Activated T-cell treated with anti-CD3 and anti-CD28 coated beads for 4 hours (primary cell): ENCODE data around the gene CWH43.
A peak's percentile ranks its signal among the peaks of the same experiment; 100 is the strongest.
"Not testable (repeated sequence)": the region's sequence is repeated elsewhere in the genome, so short reads cannot be mapped to it uniquely, and the experiment has no call there.

ENCODE experiments used
- DNase-seq: peaks from one replicate; pipeline ENCODE4 v3.0.0-alpha.2; 2020

Gene CWH43

DNA sequence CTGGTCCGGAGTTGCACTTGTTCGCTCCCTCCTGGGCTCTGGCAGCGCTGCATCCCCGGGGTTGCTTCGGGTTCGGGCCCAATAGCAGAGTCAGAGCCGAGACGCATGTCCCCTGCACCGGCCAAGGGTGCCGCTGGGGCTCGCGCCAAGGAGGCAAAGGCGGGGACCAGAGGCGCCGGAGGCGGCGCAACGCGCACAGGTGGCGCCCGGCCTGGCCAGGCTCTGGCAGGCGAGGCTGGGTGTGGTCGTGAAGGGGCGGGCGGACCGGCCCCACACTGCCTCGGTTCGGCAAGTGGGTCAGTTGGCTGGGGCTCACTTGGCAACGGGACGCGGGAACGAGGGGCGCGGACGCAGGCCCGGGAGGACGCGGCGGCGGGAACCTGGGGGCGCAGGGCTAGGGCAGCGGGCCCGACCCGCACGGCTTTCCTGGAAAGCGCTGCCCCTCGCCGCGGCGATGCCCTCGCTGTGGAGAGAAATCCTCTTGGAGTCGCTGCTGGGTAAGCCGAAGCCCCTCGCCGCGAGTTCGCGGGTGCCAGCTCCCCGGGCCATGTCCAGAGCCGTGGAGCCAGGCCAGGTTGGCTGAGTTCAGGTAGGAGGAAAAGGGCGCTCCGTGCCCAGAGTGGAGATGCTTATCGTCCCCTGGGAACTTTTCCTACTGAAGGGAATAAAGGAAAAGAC lies at the start of gene CWH43:
Gene CWH43 (plus strand): TSS at position 300 of the 678 bp plus-strand sequence. CDS start 155 bp downstream, at position 455.
- no peak for DNase-seq

DNA sequence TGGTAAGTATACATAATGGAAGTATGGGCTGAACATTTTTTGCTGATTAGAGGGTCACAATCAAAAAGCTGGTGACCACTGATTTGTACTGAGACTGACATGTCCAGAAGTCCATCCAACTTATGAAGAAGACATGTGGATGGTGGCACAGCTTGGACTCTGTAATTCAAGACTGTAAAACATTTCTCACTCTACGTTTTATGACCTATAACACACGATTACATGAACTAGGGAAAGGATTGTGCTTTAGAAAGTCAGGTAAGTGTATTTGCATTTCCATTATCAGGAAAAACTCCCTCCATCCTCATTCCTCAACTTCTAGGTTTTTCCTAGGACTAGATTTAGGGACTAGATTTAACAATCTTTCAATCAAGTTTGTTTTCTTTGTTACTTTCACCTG lies 49.0 kb upstream of the CWH43 start:
- DNase-seq: no peak

DNA sequence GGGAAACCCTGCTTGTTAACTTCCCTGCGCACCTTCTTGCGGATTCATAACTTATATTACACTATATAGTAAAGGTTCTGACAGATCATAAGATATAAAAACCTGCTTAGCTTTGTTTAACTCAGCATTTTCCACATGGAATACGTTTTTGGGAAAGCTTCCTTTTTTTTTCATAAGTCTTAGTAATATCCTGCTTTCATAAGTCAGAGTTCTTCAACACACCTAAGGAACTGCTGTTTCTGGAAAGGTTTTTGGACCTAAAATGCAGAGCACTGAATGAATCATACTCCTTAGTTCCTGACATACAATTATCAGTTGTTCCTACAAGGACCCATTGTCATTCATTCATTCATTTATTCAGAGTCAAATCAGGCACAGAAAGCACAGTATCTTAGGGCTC lies 47.2 kb upstream of the CWH43 start:
- no peak for DNase-seq

DNA sequence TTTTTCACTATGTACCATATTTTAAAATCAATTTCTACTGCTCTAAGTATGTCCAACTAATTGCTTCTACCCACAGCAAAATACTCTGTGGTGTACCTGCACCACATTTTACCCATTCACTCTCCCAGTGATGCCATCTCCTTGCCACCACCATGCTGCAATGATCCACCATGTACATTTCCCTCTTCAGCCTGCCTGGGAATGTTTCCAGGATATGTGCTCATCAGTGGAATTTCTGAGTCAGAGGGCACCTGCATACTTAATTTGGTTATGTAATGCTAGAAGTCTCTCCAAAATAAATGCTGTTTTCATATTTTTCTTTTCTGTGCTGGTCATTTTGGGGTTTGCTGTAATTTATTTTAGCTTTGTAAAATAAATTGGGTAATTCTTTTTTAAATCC lies 46.3 kb upstream of the CWH43 start:
- DNase-seq: no peak

DNA sequence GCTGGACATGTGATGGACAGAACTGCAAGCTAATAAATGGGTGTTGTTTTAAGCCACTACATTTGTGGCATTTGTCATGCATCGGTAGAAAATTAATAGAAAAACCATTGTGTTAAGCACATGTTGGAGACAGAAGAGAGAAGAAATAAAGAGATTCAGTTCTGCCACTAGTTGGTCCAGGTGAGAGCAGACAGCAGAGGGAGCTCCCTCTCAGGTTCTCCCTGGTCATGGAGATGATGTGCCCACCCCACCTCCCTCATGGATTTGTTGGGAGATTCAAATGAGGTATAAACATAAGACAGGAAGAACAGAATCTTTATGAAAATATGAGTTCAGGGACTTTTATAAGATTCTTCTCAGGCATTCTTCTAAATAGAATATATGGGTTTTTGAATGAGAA lies 42.7 kb upstream of the CWH43 start:
- DNase-seq: no peak

DNA sequence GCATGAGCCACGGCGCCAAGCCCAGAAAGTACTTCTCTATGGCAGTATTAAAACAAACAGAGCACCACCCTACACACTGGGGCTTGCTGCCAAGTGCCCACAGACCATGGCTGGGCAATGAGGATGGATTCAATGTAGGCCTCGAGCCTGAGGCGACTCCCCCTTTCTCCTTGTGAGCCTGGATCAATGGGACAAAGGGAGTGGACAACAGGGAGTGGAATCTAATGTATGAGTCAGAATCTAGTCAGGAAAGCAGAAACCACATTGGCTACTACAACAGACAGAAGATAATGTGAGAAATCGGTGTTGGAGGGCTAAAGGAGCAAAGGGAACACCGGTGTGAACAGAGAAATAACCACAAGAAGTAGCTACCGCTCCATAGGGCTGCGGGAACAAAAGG lies 41.8 kb upstream of the CWH43 start:
- no peak for DNase-seq

DNA sequence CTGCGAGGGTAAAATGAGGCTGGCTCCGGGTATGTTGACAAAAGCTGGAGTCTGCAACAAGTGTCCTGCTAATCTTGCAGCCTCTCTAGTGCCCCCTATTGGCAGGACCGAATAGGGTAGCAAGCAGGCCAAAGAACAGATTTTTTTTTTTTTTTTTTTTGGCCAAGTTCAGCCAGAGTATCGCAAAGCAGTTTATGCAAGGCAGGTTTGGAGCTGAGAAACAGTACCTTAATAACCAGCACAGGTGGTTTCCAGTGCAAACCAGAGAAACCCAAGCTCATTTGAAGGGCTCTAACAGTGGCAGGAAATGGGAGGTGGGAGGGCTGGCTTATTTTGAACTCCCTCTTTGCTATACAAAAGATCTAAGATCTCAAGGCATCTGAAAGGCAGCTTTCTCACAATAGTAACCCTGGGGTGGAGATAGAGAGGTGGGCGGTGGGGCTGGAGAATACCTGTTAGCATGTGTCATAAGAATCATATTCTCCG lies 41.3 kb upstream of the CWH43 start:
- peak; percentile 23 for DNase-seq

DNA sequence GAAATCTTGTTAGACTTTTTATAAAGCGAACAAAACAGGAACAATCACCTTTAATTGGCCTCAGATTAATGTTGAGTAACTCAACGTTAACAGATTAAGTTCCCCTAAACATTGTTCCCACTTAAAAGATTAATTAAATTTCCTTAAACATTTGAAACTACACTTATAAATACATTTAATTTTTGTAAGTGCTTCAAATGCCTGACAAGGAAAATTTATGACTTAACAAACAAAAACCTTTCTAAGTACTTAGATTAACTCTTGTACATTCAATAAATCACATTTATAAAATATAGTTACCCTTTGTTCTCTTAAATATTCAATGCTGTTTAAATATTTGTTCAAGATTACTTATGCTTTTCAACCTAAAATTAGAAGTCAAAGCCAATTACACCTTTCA lies 40.1 kb upstream of the CWH43 start:
- no peak for DNase-seq

DNA sequence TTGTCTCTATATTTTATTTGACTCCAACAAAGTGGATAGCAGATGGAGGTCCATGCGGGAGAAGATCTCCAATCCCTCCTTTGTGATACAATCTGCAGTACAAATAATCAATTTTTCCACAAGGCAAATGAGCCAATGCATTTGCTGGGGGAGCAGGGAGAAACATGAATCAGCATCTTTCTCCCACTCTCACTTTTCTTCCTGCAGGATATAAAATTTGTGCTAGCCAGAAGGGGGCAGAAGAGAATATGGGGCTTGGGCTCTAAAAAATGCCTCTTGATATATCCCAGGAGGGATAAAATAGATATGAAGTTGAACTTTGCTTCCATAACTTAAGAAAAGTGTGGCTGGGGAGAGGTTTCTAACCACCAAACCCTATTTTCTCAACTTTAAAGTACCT lies 38.3 kb upstream of the CWH43 start:
- no peak for DNase-seq

DNA sequence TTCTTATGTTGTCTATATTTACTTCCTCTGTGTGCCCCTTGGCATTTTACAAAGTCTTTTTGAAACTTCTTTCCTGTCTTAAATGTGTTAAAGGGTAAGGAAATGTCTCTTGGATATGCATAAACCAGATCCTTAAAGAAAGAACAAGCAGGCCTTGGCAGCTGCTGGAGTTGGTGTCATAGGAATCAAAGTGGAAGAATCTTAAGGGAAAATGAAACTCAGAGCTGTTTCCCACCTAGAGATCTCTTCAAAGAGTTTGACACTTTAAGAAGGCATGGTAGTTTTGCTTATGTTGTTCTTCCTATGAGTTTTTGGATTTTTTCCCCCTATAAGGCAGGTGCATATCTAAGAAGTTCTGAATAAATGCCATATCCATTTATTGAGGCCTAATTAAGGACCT lies 37.0 kb upstream of the CWH43 start:
- no peak for DNase-seq

DNA sequence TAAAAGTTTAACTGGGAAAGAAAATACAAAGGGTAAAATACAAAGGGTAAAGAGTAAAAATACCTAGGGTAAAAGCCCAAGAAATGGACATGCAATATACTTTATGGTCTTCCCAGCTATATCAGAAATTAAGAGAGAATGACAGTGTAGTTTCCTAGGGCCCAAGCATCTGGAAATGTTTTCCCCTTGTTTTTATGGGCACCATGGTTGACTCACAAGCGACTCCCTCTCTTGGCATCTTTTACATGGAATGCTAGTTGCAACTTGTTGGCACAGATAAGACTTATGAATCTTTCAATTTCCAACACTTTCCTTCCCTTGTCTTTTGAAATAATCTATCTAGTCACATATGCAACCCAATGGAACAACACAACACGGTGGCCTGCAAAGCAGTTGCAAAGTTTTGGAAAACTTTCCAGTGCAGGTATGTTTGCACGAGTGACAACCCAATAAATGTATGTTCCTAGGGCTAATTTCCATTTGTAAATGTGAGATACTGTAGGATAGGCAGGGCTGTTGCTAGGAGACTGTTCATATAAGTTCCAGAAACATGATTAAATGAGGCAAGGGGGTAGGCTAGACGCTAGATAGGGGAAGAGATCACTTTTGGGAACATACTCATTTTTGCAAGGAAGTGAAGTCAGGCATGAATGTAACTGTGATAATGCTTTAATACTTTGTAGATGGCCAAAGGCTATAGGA lies 36.4 kb upstream of the CWH43 start:
- DNase-seq: no peak

DNA sequence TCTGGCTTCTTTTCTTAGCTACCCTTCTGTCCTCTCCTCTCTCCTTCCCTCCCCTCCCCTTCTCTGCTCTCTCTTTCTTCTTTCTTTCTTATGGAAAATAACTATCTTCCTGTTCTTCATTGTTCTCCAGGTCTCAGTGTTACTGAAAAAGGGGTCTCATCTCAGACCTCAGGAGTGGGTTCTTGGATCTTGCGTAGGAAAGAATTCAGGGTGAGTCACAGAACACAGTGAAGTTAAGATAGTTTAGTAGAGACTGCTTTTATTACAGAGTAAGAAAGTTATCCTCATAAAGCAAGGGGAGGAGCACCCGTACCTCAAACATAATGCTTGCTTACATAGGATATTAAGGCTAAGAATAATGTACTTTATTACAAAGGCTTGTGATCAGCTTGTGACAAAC lies 31.8 kb upstream of the CWH43 start:
- no peak for DNase-seq

DNA sequence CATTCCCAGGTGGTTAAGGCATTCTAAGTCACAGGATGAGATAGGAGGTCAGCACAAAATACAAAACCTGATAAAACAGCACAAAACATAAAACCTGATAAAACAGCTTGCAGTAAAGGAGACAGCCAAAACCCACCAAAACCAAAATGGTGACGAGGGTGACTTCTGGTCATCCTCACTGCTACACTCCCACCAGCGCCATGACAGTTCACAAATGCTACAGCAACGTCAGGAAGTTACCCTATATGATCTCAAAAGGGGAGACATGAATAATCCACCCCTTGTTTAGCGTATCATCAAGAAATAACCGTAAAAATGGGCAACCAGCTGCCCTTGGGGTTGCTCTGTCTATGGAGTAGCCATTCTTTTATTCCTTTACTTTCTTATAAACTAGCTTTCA lies 28.7 kb upstream of the CWH43 start:
- not testable (repeated sequence) for DNase-seq

DNA sequence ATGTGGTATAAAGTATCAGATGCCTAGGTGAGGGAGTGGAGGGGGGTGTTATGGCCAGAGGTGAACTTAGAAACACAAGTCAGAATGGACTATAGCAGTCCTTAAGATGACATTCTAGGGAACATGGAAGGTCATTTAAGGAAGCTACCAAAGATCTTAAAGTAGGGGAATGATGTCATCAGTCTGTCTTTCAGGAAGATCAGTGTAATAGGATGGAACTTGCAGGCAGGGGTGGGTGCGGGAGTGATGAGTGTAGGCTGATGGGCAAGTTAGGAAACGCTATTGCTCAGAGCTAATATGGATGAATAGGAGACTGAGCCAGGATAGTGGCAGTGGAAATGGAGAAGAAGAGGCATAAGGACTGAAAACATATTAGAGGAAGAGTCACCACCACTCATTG lies 27.5 kb upstream of the CWH43 start:
- no peak for DNase-seq

DNA sequence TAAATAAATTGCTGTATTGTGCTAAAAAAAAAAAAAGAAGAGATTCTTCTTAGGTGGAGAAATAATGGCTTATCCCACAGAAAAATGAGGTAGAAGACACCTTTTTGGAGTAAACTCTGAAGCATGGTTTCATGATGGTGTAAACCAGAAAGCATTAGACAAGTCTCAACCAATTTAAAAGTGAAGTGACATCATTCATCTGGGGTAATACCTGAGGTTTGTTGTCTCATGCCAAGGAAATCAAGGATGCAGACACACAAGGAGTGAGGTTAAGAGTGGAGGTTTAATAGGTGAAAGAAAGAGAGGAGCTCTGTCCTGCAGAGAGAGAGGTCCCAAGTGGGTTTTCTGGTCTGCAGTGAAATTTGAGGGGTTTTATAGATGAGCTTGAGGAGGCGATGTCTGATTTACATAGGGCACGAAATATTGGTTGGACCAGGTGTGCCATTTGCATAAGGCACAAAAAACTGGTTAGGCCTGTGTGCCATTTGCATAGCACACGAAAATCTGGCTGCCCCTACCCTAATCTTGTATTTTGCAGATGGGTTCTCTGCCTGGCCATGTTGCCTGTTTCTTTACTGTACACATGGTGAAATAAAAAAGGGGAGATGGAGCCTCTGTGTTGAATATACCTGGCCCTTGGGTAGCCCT lies 25.0 kb upstream of the CWH43 start:
- no peak for DNase-seq

DNA sequence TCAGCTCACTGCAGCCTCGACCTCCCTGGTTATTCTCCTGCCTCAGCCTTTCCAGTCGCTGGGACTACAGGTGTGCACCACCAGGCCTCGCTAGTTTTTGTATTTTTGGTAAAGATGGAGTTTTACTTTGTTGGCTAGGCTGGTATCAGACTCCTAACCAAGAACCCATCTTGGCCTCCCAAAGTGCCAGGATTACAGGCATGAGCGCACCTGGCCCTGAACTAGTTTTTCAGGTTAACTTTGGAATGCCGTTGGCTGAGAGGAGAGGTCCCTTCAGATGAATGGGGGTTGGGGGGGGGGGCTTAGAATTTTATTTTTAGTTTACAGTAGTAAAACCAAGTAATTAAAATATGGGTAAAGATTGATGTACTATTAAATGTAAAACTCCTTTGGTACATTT lies 23.4 kb upstream of the CWH43 start:
- DNase-seq: no peak

DNA sequence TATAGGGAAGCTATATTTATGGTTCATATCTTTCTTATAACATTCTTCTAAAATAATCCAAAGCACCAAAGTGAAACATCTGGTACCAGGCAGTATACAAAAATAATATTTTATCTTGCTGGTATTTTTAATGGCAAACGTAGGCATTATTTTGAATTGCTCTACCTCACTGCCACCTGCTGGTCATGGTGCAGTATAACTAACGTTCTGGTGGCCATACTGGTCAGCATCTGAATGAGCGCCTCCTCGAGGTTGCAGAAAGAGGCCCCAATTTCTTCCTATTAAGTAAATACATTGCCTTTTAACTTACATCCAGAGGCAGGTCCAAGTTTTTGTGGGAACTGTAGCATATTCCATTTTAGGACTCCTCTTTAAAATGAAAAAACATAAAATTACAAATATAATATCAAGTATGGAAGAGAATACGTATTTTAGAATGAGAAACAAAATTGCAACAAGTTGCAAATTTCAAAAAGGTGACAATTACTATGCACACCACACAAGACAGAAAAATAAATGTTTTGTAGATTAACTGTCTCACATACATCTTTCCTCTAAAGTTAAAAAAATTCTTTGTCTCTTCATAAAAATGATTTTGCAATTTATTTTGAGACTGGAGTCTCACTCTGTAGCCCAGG lies 22.9 kb upstream of the CWH43 start:
- DNase-seq: peak; percentile 71

DNA sequence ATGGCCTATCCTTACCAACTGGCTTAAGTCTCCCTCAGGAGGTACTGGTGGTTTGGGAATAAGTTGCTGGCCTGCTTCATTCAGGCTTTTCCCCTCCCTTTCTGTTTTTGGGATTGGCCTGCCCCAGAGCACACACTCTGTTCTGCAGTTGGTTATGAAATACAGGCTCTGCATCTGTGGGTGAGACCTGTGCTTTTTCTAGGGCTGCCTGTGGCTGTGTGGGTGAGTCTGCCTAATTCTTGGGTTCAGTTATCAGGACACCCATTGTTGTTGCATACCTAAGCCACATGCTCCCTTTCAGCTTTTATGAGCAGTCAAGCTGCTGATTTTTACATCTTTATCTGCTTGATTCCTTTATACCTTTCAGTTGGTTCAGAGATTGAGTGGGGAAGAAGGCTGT lies 19.0 kb upstream of the CWH43 start:
- DNase-seq: no peak

DNA sequence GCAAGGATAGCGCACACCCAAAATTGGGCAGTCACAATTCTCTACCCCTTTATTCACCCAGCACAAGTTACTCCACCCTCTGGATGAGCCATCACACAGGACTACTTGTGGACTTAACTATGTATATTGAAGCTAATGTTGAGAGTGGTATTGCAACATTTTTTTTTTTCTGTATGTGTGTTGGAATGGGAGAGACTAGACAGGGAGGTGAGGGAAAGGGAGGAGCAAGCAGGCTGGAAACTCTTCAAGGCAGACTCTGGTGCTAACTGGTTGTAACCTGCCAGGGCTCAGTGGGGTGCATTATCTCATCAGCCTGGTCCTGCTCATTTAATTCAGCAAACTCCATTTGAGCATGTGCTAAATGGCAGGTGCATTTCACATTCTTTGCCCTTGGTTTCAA lies 18.4 kb upstream of the CWH43 start:
- no peak for DNase-seq

DNA sequence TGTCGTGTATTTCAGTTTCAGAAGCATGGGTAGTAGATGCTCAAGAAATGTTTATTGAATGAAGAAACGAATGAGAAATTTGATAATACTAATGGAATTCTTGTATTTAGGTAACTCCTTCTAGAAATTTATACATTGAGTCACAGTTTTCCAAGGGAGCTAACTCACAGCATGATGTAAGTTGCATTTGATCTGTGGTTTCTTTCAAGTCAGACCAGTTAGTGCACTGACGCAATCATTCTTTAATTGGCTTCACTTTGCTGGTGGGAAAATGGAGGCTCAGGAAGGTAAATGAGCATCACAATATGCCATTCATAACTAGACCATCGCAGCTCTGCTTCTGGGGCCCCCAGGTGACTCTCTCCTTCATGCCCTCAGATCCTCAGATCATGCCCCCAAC lies 17.3 kb upstream of the CWH43 start:
- no peak for DNase-seq

DNA sequence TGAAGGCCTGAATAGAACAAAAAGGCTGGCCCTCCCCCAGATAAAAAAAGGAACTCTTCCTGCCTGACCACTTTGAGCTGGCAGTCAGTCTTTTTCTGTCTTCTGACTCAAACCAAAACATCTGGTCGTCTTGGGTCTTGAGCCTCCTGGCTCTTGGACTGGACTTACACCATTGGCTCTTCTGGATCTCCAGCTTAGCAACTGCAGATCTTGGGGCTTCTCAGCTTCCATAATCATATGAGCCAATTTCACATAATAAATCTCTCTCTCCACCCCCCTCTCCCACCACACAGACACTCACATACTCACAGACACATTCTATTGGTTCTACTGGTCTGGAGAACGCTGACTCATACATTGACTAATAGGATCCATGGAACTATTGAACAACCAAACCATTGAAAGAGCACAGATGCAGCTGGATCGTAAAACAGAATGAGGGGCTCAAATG lies 15.6 kb upstream of the CWH43 start:
- DNase-seq: no peak

DNA sequence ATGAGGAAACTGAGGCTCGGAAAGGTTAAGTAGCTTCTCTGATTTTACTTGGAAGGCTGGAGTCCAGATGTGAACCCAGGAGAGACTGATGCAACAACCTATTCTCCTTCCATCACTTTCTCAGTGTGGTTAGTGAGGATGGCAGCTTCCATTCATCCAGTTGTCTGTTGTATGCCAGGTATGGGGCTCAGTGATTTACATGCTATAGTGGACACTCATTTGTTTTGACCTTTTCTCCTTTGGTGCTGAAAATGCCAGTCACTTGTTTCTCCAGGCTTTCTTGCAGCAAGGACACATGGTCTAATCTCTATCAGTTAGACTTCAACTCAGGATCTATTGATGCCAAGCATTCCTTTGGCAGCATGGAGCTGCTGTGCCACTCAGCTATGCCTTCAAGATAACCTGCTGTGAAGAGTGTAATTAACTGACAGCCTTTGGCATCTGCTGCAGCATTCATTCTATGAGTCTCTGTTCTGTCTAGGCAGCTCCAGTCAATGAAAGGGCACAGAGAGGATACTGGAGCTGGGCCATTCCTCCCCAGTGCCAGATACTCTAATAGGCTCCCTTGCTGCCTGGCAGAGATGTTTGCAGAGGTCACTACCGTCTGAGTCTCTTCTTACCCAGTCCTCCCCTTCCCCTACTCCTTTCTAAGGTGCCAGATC lies 11.0 kb upstream of the CWH43 start:
- no peak for DNase-seq

DNA sequence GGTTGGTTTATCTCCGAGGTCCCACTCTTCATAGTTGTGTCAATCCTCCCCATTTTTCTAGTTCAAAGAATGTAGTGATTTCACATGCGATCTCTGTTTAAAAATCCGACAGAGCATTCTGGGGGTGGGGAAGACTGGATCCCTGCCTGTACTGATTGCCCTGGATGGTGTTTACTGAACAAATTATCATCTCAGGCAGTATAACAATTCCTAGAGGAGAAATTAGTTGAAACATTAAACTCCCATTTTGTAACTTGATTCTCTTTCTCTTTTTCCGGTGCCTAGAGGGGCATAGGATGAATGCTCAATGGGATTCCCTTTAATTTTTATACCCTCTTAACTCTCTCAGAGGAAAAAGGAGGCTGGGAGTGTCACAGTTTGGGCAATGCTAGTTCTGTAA lies 10.0 kb upstream of the CWH43 start:
- DNase-seq: no peak
